ENCODE measurements around the gene GAS6.
"Not testable (repeated sequence)": the region's sequence is repeated elsewhere in the genome, so short reads cannot be mapped to it uniquely, and the experiment has no call there.

- not testable (repeated sequence) for TF ChIP-seq EZH2 (IDR thresholded peaks at IDR 0.05; ENCODE audit: borderline replicate concordance, low read length)
- TF ChIP-seq, protein P1, sequence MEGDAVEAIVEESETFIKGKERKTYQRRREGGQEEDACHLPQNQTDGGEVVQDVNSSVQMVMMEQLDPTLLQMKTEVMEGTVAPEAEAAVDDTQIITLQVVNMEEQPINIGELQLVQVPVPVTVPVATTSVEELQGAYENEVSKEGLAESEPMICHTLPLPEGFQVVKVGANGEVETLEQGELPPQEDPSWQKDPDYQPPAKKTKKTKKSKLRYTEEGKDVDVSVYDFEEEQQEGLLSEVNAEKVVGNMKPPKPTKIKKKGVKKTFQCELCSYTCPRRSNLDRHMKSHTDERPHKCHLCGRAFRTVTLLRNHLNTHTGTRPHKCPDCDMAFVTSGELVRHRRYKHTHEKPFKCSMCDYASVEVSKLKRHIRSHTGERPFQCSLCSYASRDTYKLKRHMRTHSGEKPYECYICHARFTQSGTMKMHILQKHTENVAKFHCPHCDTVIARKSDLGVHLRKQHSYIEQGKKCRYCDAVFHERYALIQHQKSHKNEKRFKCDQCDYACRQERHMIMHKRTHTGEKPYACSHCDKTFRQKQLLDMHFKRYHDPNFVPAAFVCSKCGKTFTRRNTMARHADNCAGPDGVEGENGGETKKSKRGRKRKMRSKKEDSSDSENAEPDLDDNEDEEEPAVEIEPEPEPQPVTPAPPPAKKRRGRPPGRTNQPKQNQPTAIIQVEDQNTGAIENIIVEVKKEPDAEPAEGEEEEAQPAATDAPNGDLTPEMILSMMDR (conservative IDR thresholded peaks at IDR 0.05 in 1 of 2, IDR thresholded peaks at IDR 0.05 in 1 of 2; ENCODE audit: extremely low read depth in 1 of 2, insufficient read depth in 1 of 2, low read depth in 1 of 2, low read length in 2 of 2), result not testable (repeated sequence)
Observed at GRCh38 chr13:113795362-113795761, 68.5 kb downstream of the GAS6 start.

Data from mammary epithelial cell (primary cell).